Measurements from ENCODE around the gene PRR9. TPM values are rescaled to one million over a fixed set of nuclear protein-coding genes. Genes with fewer than 3 reads are reported as not detected.
A peak's percentile ranks its signal among the peaks of the same experiment; 100 is the strongest.

Gene PRR9
- total RNA-seq, 3 donors from 2014 or later (not counting 1 experiment from before 2014, with no cell fraction given): not detected

DNA sequence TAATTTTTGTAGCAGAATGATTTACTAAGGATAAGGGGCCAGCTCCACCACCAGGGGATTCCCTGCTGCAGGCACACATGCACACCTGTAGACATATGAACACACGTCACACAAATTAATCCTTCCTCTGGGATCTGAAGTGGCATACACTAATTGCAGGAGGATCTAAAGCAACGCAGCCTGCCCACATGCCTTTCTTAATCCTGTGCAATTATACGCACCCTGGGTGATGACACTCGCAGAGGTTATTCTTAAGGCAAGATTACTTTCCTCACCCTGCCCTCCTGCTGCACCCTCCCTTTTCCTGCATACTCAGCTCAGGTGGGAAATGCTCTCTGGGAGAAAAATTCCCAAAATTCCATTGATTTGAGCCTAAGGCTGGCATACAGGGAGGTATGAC, 34.6 kb downstream of the PRR9 start:
- Histone ChIP-seq H3K4me1 (ENCODE audit: control insufficient read depth, insufficient read depth, low read length) (no peaks in the 10 kb centered on the region), H3K27me3 (ENCODE audit: control insufficient read depth, insufficient read depth, low read length) (peaks cover 6% of the 10 kb centered on the region), H3K27ac (ENCODE audit: low read length) (no peak overlapping the region), H3K9me3 (ENCODE audit: control insufficient read depth, insufficient read depth, low read length) (no peaks in the 10 kb centered on the region), H3K36me3 (ENCODE audit: control insufficient read depth, insufficient read depth, low read length) (no peaks in the 10 kb centered on the region), H3K4me3 (ENCODE audit: low read length) (no peak overlapping the region)
- Mint-ChIP-seq H3K4me1 (no peaks in the 10 kb centered on the region), H3K9me3 (no peaks in the 10 kb centered on the region), H3K36me3 (no peaks in the 10 kb centered on the region), H3K27me3 (ENCODE audit: low read depth in 2 of 2) (peaks cover 15 to 22% of the 10 kb centered on the region in 2 donors), H3K27ac (no peak overlapping the region), H3K4me3 (no peak overlapping the region)
- ATAC-seq (no peak), DNase-seq (no peak)
- intact Hi-C loops (cut with micrococcal nuclease): no loop called here
- TF ChIP-seq, protein P1, sequence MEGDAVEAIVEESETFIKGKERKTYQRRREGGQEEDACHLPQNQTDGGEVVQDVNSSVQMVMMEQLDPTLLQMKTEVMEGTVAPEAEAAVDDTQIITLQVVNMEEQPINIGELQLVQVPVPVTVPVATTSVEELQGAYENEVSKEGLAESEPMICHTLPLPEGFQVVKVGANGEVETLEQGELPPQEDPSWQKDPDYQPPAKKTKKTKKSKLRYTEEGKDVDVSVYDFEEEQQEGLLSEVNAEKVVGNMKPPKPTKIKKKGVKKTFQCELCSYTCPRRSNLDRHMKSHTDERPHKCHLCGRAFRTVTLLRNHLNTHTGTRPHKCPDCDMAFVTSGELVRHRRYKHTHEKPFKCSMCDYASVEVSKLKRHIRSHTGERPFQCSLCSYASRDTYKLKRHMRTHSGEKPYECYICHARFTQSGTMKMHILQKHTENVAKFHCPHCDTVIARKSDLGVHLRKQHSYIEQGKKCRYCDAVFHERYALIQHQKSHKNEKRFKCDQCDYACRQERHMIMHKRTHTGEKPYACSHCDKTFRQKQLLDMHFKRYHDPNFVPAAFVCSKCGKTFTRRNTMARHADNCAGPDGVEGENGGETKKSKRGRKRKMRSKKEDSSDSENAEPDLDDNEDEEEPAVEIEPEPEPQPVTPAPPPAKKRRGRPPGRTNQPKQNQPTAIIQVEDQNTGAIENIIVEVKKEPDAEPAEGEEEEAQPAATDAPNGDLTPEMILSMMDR (IDR thresholded peaks at IDR 0.05): no peak
- WGBS (ENCODE audit: insufficient coverage): 83% methylated on average over 4 of the region's 4 CpGs

DNA sequence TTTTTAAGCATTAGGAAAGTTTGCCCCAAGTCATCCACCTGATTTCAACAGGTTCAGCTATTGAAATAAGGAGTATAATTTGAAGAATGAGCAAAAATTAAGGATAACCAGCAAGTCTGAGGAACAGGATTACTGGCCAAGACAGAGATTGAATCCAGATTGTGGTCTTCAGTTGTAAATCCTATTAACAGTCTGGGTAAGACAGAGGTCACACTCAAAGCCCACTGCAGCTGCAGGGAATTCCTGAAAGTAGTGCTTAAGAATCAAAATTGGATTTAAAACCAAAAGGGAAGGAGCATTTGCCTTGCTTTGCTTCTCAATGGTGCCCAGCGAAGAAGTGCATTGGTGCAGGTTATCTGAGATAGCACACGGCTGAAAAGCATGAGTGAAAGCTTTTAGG, 35.7 kb downstream of the PRR9 start:
- no peaks in the 10 kb centered on the region for H3K9me3 ChIP-seq (ENCODE audit: control insufficient read depth, insufficient read depth, low read length)
- TF ChIP-seq, protein P1 (IDR thresholded peaks at IDR 0.05): no peak
- Mint-ChIP-seq H3K27me3 (ENCODE audit: low read depth in 2 of 2) (peaks cover 13% of the 10 kb centered on the region in 2 donors), H3K4me3 (no peak overlapping the region), H3K36me3 (no peaks in the 10 kb centered on the region), H3K9me3 (no peaks in the 10 kb centered on the region), H3K27ac (no peak overlapping the region), H3K4me1 (no peaks in the 10 kb centered on the region)
- no peak overlapping the region for H3K4me3 ChIP-seq (ENCODE audit: low read length)
- DNase-seq (no peak), ATAC-seq (no peak)
- no peak overlapping the region for H3K27ac ChIP-seq (ENCODE audit: low read length)
- H3K4me1 ChIP-seq (ENCODE audit: control insufficient read depth, insufficient read depth, low read length): no peaks in the 10 kb centered on the region
- H3K27me3 ChIP-seq (ENCODE audit: control insufficient read depth, insufficient read depth, low read length): no peaks in the 10 kb centered on the region
- intact Hi-C loops (cut with micrococcal nuclease): no loop called here
- WGBS (ENCODE audit: insufficient coverage): 91% methylated on average over 2 of the region's 2 CpGs
- H3K36me3 ChIP-seq (ENCODE audit: control insufficient read depth, insufficient read depth, low read length): no peaks in the 10 kb centered on the region

- no peak overlapping the region for H3K4me3 Mint-ChIP-seq
- Histone ChIP-seq H3K27me3 (ENCODE audit: control insufficient read depth, insufficient read depth, low read length) (no peaks in the 10 kb centered on the region), H3K9me3 (ENCODE audit: control insufficient read depth, insufficient read depth, low read length) (no peaks in the 10 kb centered on the region), H3K27ac (ENCODE audit: low read length) (no peak overlapping the region), H3K36me3 (ENCODE audit: control insufficient read depth, insufficient read depth, low read length) (no peaks in the 10 kb centered on the region), H3K4me1 (ENCODE audit: control insufficient read depth, insufficient read depth, low read length) (no peaks in the 10 kb centered on the region), H3K4me3 (ENCODE audit: low read length) (no peak overlapping the region)
- WGBS (ENCODE audit: insufficient coverage): 26% methylated on average over 1 of the region's 1 CpG
- H3K27me3 Mint-ChIP-seq (ENCODE audit: low read depth in 2 of 2): peaks cover 14 to 15% of the 10 kb centered on the region in 2 donors
- no peak for ATAC-seq
- no peak overlapping the region for H3K27ac Mint-ChIP-seq
- H3K36me3 Mint-ChIP-seq: no peaks in the 10 kb centered on the region
- DNase-seq: no peak
- intact Hi-C loops (cut with micrococcal nuclease): no loop called here
- TF ChIP-seq, protein P1 (IDR thresholded peaks at IDR 0.05): no peak
- H3K4me1 Mint-ChIP-seq: no peaks in the 10 kb centered on the region
- no peaks in the 10 kb centered on the region for H3K9me3 Mint-ChIP-seq
Observed at GRCh38 chr1:153253693-153254092, 36.3 kb downstream of the PRR9 start.

DNA sequence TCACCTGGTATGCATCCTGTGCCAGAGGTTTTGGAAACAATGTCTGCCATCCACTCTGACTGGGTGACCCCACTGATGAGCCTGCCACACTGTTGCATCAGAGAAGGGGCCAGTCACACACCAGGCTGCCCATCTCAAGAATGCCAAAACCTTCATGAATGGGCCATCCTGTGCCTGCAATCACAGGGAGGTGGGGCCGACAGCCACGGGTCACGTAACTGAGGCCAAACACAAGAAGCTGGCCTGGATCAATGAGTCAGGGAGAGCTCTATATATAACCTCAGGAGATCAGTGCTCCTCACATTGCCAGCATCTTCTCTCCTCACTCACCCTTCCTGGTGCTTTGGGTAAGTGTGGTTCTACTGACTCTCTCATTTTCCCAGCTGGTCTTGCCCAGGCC, 42.0 kb downstream of the PRR9 start, which contains the start of gene LORICRIN:
Gene LORICRIN, plus strand, starts transcription at position 301 of the 400 bp plus-strand sequence. CDS start 1,263 bp downstream, outside the sequence.
- H3K4me3 ChIP-seq (ENCODE audit: low read length): no peak within 1 kb of the TSS
- Mint-ChIP-seq H3K27me3 (ENCODE audit: low read depth in 2 of 2) (peaks cover 34 to 50% of the 10 kb centered on the region in 2 donors), H3K9me3 (no peaks in the 10 kb centered on the region), H3K27ac (peak within 1 kb of the TSS in 1 of 2 donors; percentile 10), H3K4me1 (peaks cover 29% of the 10 kb centered on the region in 2 donors), H3K4me3 (peak within 1 kb of the TSS; percentile 79), H3K36me3 (no peaks in the 10 kb centered on the region)
- intact Hi-C loops (cut with micrococcal nuclease): no loop called here
- 94% methylated on average over 3 of the region's 3 CpGs for WGBS (ENCODE audit: insufficient coverage)
- H3K27me3 ChIP-seq (ENCODE audit: control insufficient read depth, insufficient read depth, low read length): peaks cover 28% of the 10 kb centered on the region
- H3K9me3 ChIP-seq (ENCODE audit: control insufficient read depth, insufficient read depth, low read length): no peaks in the 10 kb centered on the region
- H3K27ac ChIP-seq (ENCODE audit: low read length): no peak within 1 kb of the TSS
- ATAC-seq (no peak), DNase-seq (no peak)
- H3K36me3 ChIP-seq (ENCODE audit: control insufficient read depth, insufficient read depth, low read length): no peaks in the 10 kb centered on the region
- TF ChIP-seq, protein P1 (IDR thresholded peaks at IDR 0.05): no peak
- H3K4me1 ChIP-seq (ENCODE audit: control insufficient read depth, insufficient read depth, low read length): peaks cover 16% of the 10 kb centered on the region
